K562 (cell line): ENCODE results near the gene CBX8. TPM values are rescaled to one million over a fixed set of nuclear protein-coding genes. Genes with fewer than 3 reads are reported as not detected.

Experiments
- ETS2 ChIP-seq: IDR thresholded peaks from 2 replicates; pipeline ENCODE4 v1.6.1; 2016; ENCODE audit warnings: borderline replicate concordance, missing genetic modification characterization, mild to moderate bottlenecking, moderate library complexity, missing compliant biosample characterization; ENCODE audit not compliant: poor library complexity, severe bottlenecking
- JUNB ChIP-seq: fragments of 450-650 bp; formaldehyde crosslinking; conservative IDR thresholded peaks from 2 replicates; pipeline ENCODE4 v1.4.0; 2020; ENCODE audit warnings: mild to moderate bottlenecking
- KLF10 ChIP-seq: fragments of 250-450 bp; sonication (Bioruptor Pico); IDR thresholded peaks from 2 replicates; pipeline ENCODE4 v1.6.1; 2021; ENCODE audit warnings: matching md5 sums
- NFE2 ChIP-seq: IDR thresholded peaks from 2 replicates; pipeline ENCODE4 v1.6.1; 2014; ENCODE audit warnings: antibody characterized with exemption, low read depth
- NONO ChIP-seq, 2 experiments: fragments of 200-400 bp in 1 of 2; fragments of 450-650 bp in 1 of 2; formaldehyde crosslinking in 1 of 2; IDR thresholded peaks; 2 replicates each; pipeline ENCODE4 v1.6.1; 2017; ENCODE audit warnings: low read depth in 2 of 2, mild to moderate bottlenecking in 2 of 2, moderate library complexity in 2 of 2, low read length in 1 of 2
- polyA plus RNA-seq, 8 experiments: library from polyadenylated mRNA; depleted of rRNA in 4 of 8; stranded (reverse) in 5 of 8; unstranded in 3 of 8; fragments of >200 nt; fragmentation: Nextera tagmentation in 2 of 8; fragmentation: Illumina TruSeq in 1 of 8; extraction: Ambion mirVana in 2 of 8; extraction: Trizol in 1 of 8; gene quantifications; 2 replicates each; pipeline versions ENCODE4 v1.2.1 to v1.2.3, GENCODE V29; 2011 to 2014; ENCODE audit warnings: inconsistent platforms in 1 of 8, missing spikeins in 1 of 8
- total RNA-seq, 7 experiments: library from RNA; depleted of rRNA in 6 of 7; stranded (reverse); fragments of >200 nt in 6 of 7; fragmentation: Illumina TruSeq in 2 of 7; extraction: Trizol in 2 of 7; gene quantifications; 2 replicates each; pipeline versions ENCODE4 v1.2.1 to v1.2.3, GENCODE V29; 2011 to 2021; ENCODE audit warnings: low replicate concordance in 1 of 7
- TF ChIP-seq, protein P1 (sequence below): fragments of 450-650 bp; IDR thresholded peaks from 2 replicates; pipeline ENCODE4 v1.6.1; 2016; ENCODE audit warnings: mild to moderate bottlenecking, moderate library complexity
- TF ChIP-seq, protein P2 (sequence below): fragments of 250-450 bp; sonication (Bioruptor Pico); IDR thresholded peaks from 2 replicates; pipeline ENCODE4 v1.4.0; 2020; ENCODE audit warnings: borderline replicate concordance
- TF ChIP-seq, protein P3 (sequence below): fragments of 150-350 bp; conservative IDR thresholded peaks from 2 replicates; pipeline ENCODE4 v1.6.1; 2014; ENCODE audit warnings: low read length

CBX8 gene
- total and polyA plus RNA-seq, 9 of the 15 experiments (the other 6 are each of a cell fraction or from before 2014, with no cell fraction given), result 0.08 to 11.9 (median 2.6) TPM

DNA sequence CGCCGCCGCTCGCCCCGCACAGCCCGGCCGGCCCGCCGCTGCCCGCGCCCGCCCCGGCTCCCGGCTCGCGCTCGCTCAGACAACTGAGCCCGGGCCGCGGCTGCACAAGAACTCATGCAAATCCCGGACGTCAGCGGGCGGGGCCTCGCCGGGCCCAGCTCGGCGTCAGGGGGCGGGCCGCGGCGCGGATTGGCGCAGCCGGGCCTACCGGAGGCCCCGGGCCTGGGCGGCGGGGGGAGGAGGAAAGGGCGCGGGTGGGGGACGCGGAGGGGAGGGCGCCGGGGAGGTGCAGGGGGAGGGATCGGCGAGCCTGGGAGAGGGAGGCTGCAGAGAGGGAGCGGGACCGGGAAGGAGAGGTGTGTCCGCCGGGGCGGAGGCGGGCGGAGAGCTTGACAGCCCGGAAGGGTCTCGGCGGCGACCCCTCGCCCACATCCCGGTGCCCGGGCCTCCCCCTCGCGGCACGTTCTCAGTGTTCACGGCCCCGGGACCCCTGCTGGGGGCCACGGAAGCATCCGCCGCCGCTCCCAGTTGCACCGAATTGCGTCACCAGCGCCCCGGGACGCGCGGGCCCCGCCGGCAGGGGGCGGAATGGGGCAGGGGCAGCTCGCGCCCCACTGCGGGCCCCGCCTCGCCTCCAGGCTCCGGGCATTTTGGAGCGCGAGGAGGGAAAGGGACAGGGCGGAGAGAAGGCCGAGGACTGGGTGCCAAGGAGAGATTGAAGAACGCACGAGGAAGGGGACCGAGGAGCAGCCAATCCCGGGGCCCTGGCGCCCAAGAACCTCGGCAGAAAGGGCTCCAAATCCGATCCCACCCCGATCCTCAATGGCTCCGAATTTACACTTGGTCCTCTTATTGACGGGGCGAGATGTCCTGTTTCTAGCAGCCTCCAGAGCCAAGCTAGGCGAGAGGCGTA lies 42.7 kb upstream of the CBX8 start, which contains the start of gene CBX4 (continued):
- TF ChIP-seq, protein P1, sequence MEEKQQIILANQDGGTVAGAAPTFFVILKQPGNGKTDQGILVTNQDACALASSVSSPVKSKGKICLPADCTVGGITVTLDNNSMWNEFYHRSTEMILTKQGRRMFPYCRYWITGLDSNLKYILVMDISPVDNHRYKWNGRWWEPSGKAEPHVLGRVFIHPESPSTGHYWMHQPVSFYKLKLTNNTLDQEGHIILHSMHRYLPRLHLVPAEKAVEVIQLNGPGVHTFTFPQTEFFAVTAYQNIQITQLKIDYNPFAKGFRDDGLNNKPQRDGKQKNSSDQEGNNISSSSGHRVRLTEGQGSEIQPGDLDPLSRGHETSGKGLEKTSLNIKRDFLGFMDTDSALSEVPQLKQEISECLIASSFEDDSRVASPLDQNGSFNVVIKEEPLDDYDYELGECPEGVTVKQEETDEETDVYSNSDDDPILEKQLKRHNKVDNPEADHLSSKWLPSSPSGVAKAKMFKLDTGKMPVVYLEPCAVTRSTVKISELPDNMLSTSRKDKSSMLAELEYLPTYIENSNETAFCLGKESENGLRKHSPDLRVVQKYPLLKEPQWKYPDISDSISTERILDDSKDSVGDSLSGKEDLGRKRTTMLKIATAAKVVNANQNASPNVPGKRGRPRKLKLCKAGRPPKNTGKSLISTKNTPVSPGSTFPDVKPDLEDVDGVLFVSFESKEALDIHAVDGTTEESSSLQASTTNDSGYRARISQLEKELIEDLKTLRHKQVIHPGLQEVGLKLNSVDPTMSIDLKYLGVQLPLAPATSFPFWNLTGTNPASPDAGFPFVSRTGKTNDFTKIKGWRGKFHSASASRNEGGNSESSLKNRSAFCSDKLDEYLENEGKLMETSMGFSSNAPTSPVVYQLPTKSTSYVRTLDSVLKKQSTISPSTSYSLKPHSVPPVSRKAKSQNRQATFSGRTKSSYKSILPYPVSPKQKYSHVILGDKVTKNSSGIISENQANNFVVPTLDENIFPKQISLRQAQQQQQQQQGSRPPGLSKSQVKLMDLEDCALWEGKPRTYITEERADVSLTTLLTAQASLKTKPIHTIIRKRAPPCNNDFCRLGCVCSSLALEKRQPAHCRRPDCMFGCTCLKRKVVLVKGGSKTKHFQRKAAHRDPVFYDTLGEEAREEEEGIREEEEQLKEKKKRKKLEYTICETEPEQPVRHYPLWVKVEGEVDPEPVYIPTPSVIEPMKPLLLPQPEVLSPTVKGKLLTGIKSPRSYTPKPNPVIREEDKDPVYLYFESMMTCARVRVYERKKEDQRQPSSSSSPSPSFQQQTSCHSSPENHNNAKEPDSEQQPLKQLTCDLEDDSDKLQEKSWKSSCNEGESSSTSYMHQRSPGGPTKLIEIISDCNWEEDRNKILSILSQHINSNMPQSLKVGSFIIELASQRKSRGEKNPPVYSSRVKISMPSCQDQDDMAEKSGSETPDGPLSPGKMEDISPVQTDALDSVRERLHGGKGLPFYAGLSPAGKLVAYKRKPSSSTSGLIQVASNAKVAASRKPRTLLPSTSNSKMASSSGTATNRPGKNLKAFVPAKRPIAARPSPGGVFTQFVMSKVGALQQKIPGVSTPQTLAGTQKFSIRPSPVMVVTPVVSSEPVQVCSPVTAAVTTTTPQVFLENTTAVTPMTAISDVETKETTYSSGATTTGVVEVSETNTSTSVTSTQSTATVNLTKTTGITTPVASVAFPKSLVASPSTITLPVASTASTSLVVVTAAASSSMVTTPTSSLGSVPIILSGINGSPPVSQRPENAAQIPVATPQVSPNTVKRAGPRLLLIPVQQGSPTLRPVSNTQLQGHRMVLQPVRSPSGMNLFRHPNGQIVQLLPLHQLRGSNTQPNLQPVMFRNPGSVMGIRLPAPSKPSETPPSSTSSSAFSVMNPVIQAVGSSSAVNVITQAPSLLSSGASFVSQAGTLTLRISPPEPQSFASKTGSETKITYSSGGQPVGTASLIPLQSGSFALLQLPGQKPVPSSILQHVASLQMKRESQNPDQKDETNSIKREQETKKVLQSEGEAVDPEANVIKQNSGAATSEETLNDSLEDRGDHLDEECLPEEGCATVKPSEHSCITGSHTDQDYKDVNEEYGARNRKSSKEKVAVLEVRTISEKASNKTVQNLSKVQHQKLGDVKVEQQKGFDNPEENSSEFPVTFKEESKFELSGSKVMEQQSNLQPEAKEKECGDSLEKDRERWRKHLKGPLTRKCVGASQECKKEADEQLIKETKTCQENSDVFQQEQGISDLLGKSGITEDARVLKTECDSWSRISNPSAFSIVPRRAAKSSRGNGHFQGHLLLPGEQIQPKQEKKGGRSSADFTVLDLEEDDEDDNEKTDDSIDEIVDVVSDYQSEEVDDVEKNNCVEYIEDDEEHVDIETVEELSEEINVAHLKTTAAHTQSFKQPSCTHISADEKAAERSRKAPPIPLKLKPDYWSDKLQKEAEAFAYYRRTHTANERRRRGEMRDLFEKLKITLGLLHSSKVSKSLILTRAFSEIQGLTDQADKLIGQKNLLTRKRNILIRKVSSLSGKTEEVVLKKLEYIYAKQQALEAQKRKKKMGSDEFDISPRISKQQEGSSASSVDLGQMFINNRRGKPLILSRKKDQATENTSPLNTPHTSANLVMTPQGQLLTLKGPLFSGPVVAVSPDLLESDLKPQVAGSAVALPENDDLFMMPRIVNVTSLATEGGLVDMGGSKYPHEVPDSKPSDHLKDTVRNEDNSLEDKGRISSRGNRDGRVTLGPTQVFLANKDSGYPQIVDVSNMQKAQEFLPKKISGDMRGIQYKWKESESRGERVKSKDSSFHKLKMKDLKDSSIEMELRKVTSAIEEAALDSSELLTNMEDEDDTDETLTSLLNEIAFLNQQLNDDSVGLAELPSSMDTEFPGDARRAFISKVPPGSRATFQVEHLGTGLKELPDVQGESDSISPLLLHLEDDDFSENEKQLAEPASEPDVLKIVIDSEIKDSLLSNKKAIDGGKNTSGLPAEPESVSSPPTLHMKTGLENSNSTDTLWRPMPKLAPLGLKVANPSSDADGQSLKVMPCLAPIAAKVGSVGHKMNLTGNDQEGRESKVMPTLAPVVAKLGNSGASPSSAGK, result peak; percentile 95
- peak; percentile 73 to 86 for TF ChIP-seq NONO (IDR thresholded peaks at IDR 0.05; ENCODE audit: low read depth in 2 of 2, low read length in 1 of 2)
- TF ChIP-seq, protein P2, sequence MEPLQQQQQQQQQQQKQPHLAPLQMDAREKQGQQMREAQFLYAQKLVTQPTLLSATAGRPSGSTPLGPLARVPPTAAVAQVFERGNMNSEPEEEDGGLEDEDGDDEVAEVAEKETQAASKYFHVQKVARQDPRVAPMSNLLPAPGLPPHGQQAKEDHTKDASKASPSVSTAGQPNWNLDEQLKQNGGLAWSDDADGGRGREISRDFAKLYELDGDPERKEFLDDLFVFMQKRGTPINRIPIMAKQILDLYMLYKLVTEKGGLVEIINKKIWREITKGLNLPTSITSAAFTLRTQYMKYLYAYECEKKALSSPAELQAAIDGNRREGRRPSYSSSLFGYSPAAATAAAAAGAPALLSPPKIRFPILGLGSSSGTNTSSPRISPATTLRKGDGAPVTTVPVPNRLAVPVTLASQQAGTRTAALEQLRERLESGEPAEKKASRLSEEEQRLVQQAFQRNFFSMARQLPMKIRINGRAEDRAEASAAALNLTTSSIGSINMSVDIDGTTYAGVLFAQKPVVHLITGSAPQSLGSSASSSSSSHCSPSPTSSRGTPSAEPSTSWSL (CRISPR knock-in tag), result peak; percentile 82; the same call in 1 of the 2 replicates
- TF ChIP-seq, protein P3, sequence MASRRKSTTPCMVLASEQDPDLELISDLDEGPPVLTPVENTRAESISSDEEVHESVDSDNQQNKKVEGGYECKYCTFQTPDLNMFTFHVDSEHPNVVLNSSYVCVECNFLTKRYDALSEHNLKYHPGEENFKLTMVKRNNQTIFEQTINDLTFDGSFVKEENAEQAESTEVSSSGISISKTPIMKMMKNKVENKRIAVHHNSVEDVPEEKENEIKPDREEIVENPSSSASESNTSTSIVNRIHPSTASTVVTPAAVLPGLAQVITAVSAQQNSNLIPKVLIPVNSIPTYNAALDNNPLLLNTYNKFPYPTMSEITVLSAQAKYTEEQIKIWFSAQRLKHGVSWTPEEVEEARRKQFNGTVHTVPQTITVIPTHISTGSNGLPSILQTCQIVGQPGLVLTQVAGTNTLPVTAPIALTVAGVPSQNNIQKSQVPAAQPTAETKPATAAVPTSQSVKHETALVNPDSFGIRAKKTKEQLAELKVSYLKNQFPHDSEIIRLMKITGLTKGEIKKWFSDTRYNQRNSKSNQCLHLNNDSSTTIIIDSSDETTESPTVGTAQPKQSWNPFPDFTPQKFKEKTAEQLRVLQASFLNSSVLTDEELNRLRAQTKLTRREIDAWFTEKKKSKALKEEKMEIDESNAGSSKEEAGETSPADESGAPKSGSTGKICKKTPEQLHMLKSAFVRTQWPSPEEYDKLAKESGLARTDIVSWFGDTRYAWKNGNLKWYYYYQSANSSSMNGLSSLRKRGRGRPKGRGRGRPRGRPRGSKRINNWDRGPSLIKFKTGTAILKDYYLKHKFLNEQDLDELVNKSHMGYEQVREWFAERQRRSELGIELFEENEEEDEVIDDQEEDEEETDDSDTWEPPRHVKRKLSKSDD, result 0 out of 2 replicates have a peak, but pooled peaks have one; percentile 37
- TF ChIP-seq JUNB (CRISPR knock-in tag), result peak; percentile 68; the same call in 1 of the 2 replicates
- no peak for TF ChIP-seq KLF10 (CRISPR knock-in tag)
- TF ChIP-seq NFE2, result no peak
- TF ChIP-seq ETS2, result peak; percentile 48
